GM23248 (cell line): Measurements from ENCODE around the gene IPO9.

Source experiments
- EZH2 ChIP-seq: fragments of 200-600 bp; sonication (generic); IDR thresholded peaks from 2 replicates; pipeline ENCODE4 v1.6.1; 2018; ENCODE audit warnings: antibody characterized with exemption, mild to moderate bottlenecking; ENCODE audit not compliant: insufficient read depth, poor library complexity, severe bottlenecking
- EZH2phosphoT487 ChIP-seq: fragments of 200-600 bp; sonication (generic); IDR thresholded peaks from 2 replicates; pipeline ENCODE4 v1.6.1; 2018; ENCODE audit warnings: antibody characterized with exemption, moderate library complexity, mild to moderate bottlenecking, low read depth; ENCODE audit not compliant: insufficient read depth

DNA sequence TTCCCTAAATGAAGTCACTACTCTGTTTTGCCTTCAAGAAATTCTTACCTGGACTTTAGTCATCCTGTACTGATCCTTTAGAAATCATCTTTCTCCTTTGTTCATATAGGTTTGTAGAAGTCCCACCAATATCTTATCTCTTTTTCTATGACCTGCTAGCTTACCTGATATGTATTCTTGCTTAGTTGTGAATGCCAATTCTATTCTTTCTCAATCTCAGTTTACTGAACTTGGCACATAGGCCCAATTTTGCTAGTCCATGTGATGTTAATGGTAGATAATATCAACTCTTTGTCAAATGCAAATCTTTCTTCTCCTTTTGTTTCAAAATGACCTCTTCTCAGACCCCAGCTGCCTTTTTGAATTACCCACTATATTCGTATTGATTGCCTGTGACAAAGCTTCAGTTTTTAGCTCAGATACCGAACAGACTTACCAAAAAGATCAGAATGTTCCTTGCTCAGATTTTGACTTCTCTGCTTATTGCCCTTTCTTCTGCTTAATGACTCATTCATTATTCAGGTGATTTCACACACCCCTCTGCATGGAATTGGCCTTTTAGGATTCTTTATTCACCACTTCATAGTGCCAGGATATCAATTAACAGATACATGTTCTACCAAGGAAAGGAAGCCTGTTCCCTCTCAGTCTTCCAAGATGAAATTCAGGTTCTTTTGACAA is 20.6 kb downstream of the IPO9 start:
- TF ChIP-seq EZH2 = no peak
- TF ChIP-seq EZH2phosphoT487 = no peak
